Stimulated activated CD4-positive, alpha-beta T cell treated with anti-CD3 and anti-CD28 coated beads, Interleukin-12 subunit alpha, Interleukin-12 subunit beta, amount 100 ng/mL, for 48 hours (primary cell): ENCODE data around the gene IQSEC1.
A peak's percentile ranks its signal among the peaks of the same experiment; 100 is the strongest.

Experiments used
- DNase-seq, 3 donors: peaks; one replicate each; pipeline ENCODE4 v3.0.0-alpha.2; 2020; ENCODE audit warnings: low read depth in 2 of 3, low spot score in 1 of 3

The IQSEC1 gene

GRCh38 chr3:13085846-13086179, 12.6 kb upstream of the IQSEC1 start:
- no peak for DNase-seq

- no peak for DNase-seq
Observed at GRCh38 chr3:13085081-13085845, 12.0 kb upstream of the IQSEC1 start.

GRCh38 chr3:13083898-13084297, 10.7 kb upstream of the IQSEC1 start:
- no peak for DNase-seq

- no peak for DNase-seq
Observed at GRCh38 chr3:13083254-13083653, 10.0 kb upstream of the IQSEC1 start.

GRCh38 chr3:13082677-13083076, 9.4 kb upstream of the IQSEC1 start:
- no peak for DNase-seq

- no peak for DNase-seq
Observed at GRCh38 chr3:13081603-13082360, 8.6 kb upstream of the IQSEC1 start.

- no peak for DNase-seq
Observed at GRCh38 chr3:13080591-13080990, 7.4 kb upstream of the IQSEC1 start.

GRCh38 chr3:13080026-13080425, 6.8 kb upstream of the IQSEC1 start:
- DNase-seq, result no peak

GRCh38 chr3:13079510-13079909, 6.3 kb upstream of the IQSEC1 start:
- no peak for DNase-seq

- no peak for DNase-seq
Observed at GRCh38 chr3:13079051-13079450, 5.8 kb upstream of the IQSEC1 start.

GRCh38 chr3:13078163-13078905, 5.1 kb upstream of the IQSEC1 start:
- DNase-seq, result no peak

GRCh38 chr3:13077431-13078162, 4.4 kb upstream of the IQSEC1 start:
- DNase-seq, result no peak

- DNase-seq, result no peak
Observed at GRCh38 chr3:13075986-13076654, 2.9 kb upstream of the IQSEC1 start.

GRCh38 chr3:13075318-13075717, 2.1 kb upstream of the IQSEC1 start:
- DNase-seq, result no peak

GRCh38 chr3:13074006-13074375, 762 bp upstream of the IQSEC1 start:
- no peak for DNase-seq

GRCh38 chr3:13072600-13073325, 466 bp downstream of the IQSEC1 start:
- no peak for DNase-seq

- no peak for DNase-seq
Observed at GRCh38 chr3:13072239-13072599, 1.0 kb downstream of the IQSEC1 start.

- DNase-seq, result no peak
Observed at GRCh38 chr3:13071695-13072094, 1.5 kb downstream of the IQSEC1 start.

- DNase-seq, result no peak
Observed at GRCh38 chr3:13070391-13071070, 2.7 kb downstream of the IQSEC1 start.

GRCh38 chr3:13069495-13069894, 3.7 kb downstream of the IQSEC1 start:
- DNase-seq, result peak; percentile 26 to 43 (median 38)
